ENCODE data around the gene KIAA1549.

DNA sequence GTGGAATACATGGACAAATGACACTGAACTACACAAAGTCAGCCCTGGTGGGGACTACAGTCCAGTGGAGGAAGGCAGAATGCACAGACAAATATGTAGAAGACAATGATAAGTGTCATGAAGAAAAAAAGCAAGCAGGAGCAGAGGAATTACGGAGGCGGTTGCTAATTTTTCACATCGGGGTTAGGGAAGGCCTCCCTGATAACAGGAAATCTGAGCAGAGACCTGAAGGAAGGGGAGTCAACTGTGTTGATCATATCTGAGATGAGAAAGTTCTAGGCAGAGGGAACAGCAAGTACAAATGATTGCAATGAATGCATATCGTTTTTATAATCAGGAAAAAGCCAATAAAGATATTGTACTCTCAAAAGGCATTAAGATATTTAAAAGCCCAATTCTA lies 14.0 kb downstream of the KIAA1549 start:
- TF ChIP-seq, protein P1, sequence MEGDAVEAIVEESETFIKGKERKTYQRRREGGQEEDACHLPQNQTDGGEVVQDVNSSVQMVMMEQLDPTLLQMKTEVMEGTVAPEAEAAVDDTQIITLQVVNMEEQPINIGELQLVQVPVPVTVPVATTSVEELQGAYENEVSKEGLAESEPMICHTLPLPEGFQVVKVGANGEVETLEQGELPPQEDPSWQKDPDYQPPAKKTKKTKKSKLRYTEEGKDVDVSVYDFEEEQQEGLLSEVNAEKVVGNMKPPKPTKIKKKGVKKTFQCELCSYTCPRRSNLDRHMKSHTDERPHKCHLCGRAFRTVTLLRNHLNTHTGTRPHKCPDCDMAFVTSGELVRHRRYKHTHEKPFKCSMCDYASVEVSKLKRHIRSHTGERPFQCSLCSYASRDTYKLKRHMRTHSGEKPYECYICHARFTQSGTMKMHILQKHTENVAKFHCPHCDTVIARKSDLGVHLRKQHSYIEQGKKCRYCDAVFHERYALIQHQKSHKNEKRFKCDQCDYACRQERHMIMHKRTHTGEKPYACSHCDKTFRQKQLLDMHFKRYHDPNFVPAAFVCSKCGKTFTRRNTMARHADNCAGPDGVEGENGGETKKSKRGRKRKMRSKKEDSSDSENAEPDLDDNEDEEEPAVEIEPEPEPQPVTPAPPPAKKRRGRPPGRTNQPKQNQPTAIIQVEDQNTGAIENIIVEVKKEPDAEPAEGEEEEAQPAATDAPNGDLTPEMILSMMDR (IDR thresholded peaks at IDR 0.05; ENCODE audit: low read depth, low read length), result no peak
- TF ChIP-seq EZH2phosphoT487 (IDR thresholded peaks at IDR 0.05; ENCODE audit: low read depth), result no peak

Measured in OCI-LY3 (cell line).